ENCODE measurements around the gene TMTC2.

Gene TMTC2

DNA sequence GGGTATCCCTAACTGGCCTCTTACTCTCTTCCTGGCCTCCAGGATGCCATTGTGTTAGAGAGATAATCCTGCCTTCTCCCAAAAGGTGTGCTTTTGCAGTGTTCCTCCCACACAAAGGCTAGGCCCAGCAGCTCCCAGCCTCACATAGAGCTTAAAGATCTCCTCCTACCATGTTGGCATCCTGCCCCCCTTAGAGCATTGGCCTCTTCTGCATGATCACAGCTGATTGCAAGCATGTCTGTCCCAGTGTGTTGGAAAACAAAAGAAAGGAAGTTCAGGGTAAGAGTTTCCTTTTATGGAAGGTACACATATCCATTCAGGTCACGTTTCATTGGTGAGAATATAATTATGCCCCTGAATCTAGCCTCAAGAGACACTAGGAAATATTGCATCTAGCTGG, 405.4 kb downstream of the TMTC2 start:
- Histone ChIP-seq H2AK5ac (ENCODE audit: low read length) (no peak overlapping the region), H3K4me2 (ENCODE audit: low read length) (no peak overlapping the region), H4K12ac (ENCODE audit: low read depth, low read length) (no peak overlapping the region), H4K91ac (ENCODE audit: low read depth, low read length) (no peak overlapping the region), H3K27ac (ENCODE audit: low read depth, low read length) (no peak overlapping the region), H3K9me3 (ENCODE audit: insufficient read depth, low read depth, low read length) (no peaks in the 10 kb centered on the region), H3K36me3 (ENCODE audit: control insufficient read depth in 1 of 2, insufficient read depth in 2 of 2, low read length in 2 of 2) (peaks cover 0 to 2% of the 10 kb centered on the region in 2 experiments), H3K79me2 (ENCODE audit: control insufficient read depth, insufficient read depth, low read length, poor library complexity) (no peaks in the 10 kb centered on the region), H2BK120ac (ENCODE audit: insufficient read depth, low read length, poor library complexity) (no peak overlapping the region), H3K27me3 (ENCODE audit: insufficient read depth, low read length) (no peaks in the 10 kb centered on the region), H3K4me1 (ENCODE audit: control insufficient read depth in 1 of 2, insufficient read depth in 2 of 2, low read length in 2 of 2) (no peaks in the 10 kb centered on the region), H2BK5ac (ENCODE audit: low read depth, low read length, poor library complexity) (no peak overlapping the region), H4K8ac (ENCODE audit: low read depth, low read length) (no peak overlapping the region), H3K4ac (ENCODE audit: low read depth, low read length) (no peak overlapping the region), H3K23ac (ENCODE audit: low read length) (no peak overlapping the region), H2BK12ac (ENCODE audit: low read length) (no peak overlapping the region), H3K14ac (ENCODE audit: low read length) (no peak overlapping the region), H3K18ac (ENCODE audit: low read length) (no peak overlapping the region), H3K9ac (ENCODE audit: low read length) (no peak overlapping the region), H3K79me1 (ENCODE audit: low read length) (no peaks in the 10 kb centered on the region), H3K4me3 (ENCODE audit: low read depth, low read length) (no peak overlapping the region), H2AFZ (ENCODE audit: insufficient read depth, low read length, poor library complexity) (no peak overlapping the region)
- no peak for DNase-seq
- no CpG with 5 or more reads among the region's 1 CpG for WGBS (ENCODE audit: extremely low coverage, insufficient coverage, insufficient read length)

DNA sequence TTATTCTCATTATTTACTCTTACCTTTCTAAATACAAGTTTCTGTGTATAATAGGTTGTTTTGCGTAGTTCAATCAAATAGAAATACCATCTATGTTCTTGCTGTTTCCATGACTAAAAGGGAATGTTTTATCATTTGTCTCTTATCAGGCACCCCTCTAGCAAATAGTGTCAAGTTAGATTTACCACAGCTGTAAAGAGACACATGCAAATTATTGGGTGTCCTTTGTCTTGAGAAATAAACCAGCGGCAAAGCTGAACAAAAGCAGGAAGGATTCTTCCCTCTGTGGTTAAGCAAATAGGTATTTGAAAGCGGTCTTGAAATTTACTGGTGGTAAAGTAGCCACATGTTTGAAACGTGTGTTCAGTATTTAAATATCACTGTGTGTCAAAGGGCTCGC, 405.9 kb downstream of the TMTC2 start:
- H3K23ac ChIP-seq (ENCODE audit: low read length), result no peak overlapping the region
- no peak overlapping the region for H3K18ac ChIP-seq (ENCODE audit: low read length)
- no peak overlapping the region for H3K4ac ChIP-seq (ENCODE audit: low read depth, low read length)
- no peak overlapping the region for H2AFZ ChIP-seq (ENCODE audit: insufficient read depth, low read length, poor library complexity)
- H4K8ac ChIP-seq (ENCODE audit: low read depth, low read length), result no peak overlapping the region
- H3K79me2 ChIP-seq (ENCODE audit: control insufficient read depth, insufficient read depth, low read length, poor library complexity), result no peaks in the 10 kb centered on the region
- no peak overlapping the region for H3K4me2 ChIP-seq (ENCODE audit: low read length)
- H2BK12ac ChIP-seq (ENCODE audit: low read length), result no peak overlapping the region
- H4K91ac ChIP-seq (ENCODE audit: low read depth, low read length), result no peak overlapping the region
- no peak overlapping the region for H3K9ac ChIP-seq (ENCODE audit: low read length)
- DNase-seq, result no peak
- no peak overlapping the region for H3K14ac ChIP-seq (ENCODE audit: low read length)
- WGBS (ENCODE audit: extremely low coverage, insufficient coverage, insufficient read length), result no CpG with 5 or more reads among the region's 5 CpGs
- no peak overlapping the region for H2AK5ac ChIP-seq (ENCODE audit: low read length)
- no peak overlapping the region for H4K12ac ChIP-seq (ENCODE audit: low read depth, low read length)
- no peak overlapping the region for H2BK5ac ChIP-seq (ENCODE audit: low read depth, low read length, poor library complexity)
- no peaks in the 10 kb centered on the region for H3K4me1 ChIP-seq (ENCODE audit: control insufficient read depth in 1 of 2, insufficient read depth in 2 of 2, low read length in 2 of 2)
- H3K79me1 ChIP-seq (ENCODE audit: low read length), result no peaks in the 10 kb centered on the region
- H3K4me3 ChIP-seq (ENCODE audit: low read depth, low read length), result no peak overlapping the region
- H3K36me3 ChIP-seq (ENCODE audit: control insufficient read depth in 1 of 2, insufficient read depth in 2 of 2, low read length in 2 of 2), result peaks cover 0 to 2% of the 10 kb centered on the region in 2 experiments
- H2BK120ac ChIP-seq (ENCODE audit: insufficient read depth, low read length, poor library complexity), result no peak overlapping the region
- H3K27ac ChIP-seq (ENCODE audit: low read depth, low read length), result no peak overlapping the region
- no peaks in the 10 kb centered on the region for H3K27me3 ChIP-seq (ENCODE audit: insufficient read depth, low read length)
- no peaks in the 10 kb centered on the region for H3K9me3 ChIP-seq (ENCODE audit: insufficient read depth, low read depth, low read length)

DNA sequence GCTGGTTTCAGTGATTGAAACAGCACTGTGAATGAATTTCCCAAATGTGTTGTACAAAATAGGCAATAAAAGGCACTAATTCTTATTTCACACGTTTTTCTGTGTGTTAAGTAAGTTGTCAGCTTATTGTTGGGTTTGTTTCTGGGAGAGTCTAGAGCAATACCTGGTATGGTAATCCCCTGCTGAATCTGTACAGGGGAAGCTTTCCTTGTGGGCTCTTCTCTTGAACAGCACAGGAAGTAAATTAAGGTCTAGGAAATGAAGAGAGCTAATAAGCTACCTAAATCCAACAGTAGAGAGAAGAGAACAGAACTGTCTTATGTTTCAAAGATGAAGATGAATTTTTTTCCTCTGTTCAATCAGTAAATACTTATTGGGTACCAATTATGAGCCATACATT, 406.7 kb downstream of the TMTC2 start:
- no peak overlapping the region for H4K12ac ChIP-seq (ENCODE audit: low read depth, low read length)
- H3K23ac ChIP-seq (ENCODE audit: low read length), result no peak overlapping the region
- no peak overlapping the region for H2AFZ ChIP-seq (ENCODE audit: insufficient read depth, low read length, poor library complexity)
- H3K36me3 ChIP-seq (ENCODE audit: control insufficient read depth in 1 of 2, insufficient read depth in 2 of 2, low read length in 2 of 2), result peaks cover 0 to 2% of the 10 kb centered on the region in 2 experiments
- no peak for DNase-seq
- no peak overlapping the region for H3K4me2 ChIP-seq (ENCODE audit: low read length)
- no peak overlapping the region for H3K4ac ChIP-seq (ENCODE audit: low read depth, low read length)
- no CpG with 5 or more reads among the region's 1 CpG for WGBS (ENCODE audit: extremely low coverage, insufficient coverage, insufficient read length)
- H2BK120ac ChIP-seq (ENCODE audit: insufficient read depth, low read length, poor library complexity), result no peak overlapping the region
- no peak overlapping the region for H2BK12ac ChIP-seq (ENCODE audit: low read length)
- H3K79me1 ChIP-seq (ENCODE audit: low read length), result no peaks in the 10 kb centered on the region
- no peaks in the 10 kb centered on the region for H3K27me3 ChIP-seq (ENCODE audit: insufficient read depth, low read length)
- H3K79me2 ChIP-seq (ENCODE audit: control insufficient read depth, insufficient read depth, low read length, poor library complexity), result no peaks in the 10 kb centered on the region
- H3K4me3 ChIP-seq (ENCODE audit: low read depth, low read length), result no peak overlapping the region
- no peak overlapping the region for H4K8ac ChIP-seq (ENCODE audit: low read depth, low read length)
- no peak overlapping the region for H4K91ac ChIP-seq (ENCODE audit: low read depth, low read length)
- H3K14ac ChIP-seq (ENCODE audit: low read length), result no peak overlapping the region
- H3K9me3 ChIP-seq (ENCODE audit: insufficient read depth, low read depth, low read length), result no peaks in the 10 kb centered on the region
- H2AK5ac ChIP-seq (ENCODE audit: low read length), result no peak overlapping the region
- H3K18ac ChIP-seq (ENCODE audit: low read length), result no peak overlapping the region
- H3K27ac ChIP-seq (ENCODE audit: low read depth, low read length), result no peak overlapping the region
- no peak overlapping the region for H2BK5ac ChIP-seq (ENCODE audit: low read depth, low read length, poor library complexity)
- H3K9ac ChIP-seq (ENCODE audit: low read length), result no peak overlapping the region
- H3K4me1 ChIP-seq (ENCODE audit: control insufficient read depth in 1 of 2, insufficient read depth in 2 of 2, low read length in 2 of 2), result no peaks in the 10 kb centered on the region

DNA sequence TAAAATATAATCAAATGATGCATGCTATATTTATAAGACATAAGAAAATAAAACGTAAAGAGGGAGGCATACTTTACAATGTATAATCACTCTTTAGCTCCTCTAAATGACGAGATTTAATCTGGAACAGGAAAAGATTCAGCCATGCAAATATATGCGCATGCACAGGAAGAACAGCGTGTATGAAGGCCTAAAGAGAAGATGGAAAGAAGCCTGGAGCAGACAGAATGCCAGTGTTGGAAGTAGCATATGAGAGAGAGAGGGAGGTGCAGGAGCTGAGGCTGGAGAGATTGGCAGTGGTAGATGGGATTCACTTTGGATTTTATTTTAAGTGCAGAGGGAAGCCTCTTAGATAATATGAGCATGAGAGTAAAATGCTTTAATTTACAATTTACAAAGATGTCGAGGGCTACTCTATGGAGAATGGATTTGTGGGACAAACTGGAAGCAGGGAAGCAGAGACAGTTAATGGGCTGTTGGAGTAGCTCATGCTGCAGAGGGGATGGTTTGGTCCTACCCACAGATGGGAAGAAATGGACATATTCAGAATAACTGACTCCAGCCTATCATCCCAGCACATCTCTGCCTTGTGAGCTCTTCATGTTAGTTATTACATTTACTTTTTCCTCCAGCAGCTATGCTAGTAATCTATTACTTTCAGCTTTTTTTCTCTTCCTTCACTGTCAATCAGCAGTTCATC, 411.1 kb downstream of the TMTC2 start:
- Histone ChIP-seq H3K4ac (ENCODE audit: low read depth, low read length) (no peak overlapping the region), H4K91ac (ENCODE audit: low read depth, low read length) (no peak overlapping the region), H3K9me3 (ENCODE audit: insufficient read depth, low read depth, low read length) (no peaks in the 10 kb centered on the region), H3K27me3 (ENCODE audit: insufficient read depth, low read length) (no peaks in the 10 kb centered on the region), H3K23ac (ENCODE audit: low read length) (no peak overlapping the region), H4K12ac (ENCODE audit: low read depth, low read length) (no peak overlapping the region), H2BK5ac (ENCODE audit: low read depth, low read length, poor library complexity) (no peak overlapping the region), H2AFZ (ENCODE audit: insufficient read depth, low read length, poor library complexity) (no peak overlapping the region), H3K4me1 (ENCODE audit: control insufficient read depth in 1 of 2, insufficient read depth in 2 of 2, low read length in 2 of 2) (no peaks in the 10 kb centered on the region), H3K79me1 (ENCODE audit: low read length) (no peaks in the 10 kb centered on the region), H3K9ac (ENCODE audit: low read length) (no peak overlapping the region), H2BK120ac (ENCODE audit: insufficient read depth, low read length, poor library complexity) (no peak overlapping the region), H3K14ac (ENCODE audit: low read length) (no peak overlapping the region), H3K4me3 (ENCODE audit: low read depth, low read length) (no peak overlapping the region), H3K36me3 (ENCODE audit: control insufficient read depth in 1 of 2, insufficient read depth in 2 of 2, low read length in 2 of 2) (no peaks in the 10 kb centered on the region), H2BK12ac (ENCODE audit: low read length) (no peak overlapping the region), H3K79me2 (ENCODE audit: control insufficient read depth, insufficient read depth, low read length, poor library complexity) (no peaks in the 10 kb centered on the region), H2AK5ac (ENCODE audit: low read length) (no peak overlapping the region), H3K4me2 (ENCODE audit: low read length) (no peak overlapping the region), H3K18ac (ENCODE audit: low read length) (no peak overlapping the region), H3K27ac (ENCODE audit: low read depth, low read length) (no peak overlapping the region), H4K8ac (ENCODE audit: low read depth, low read length) (no peak overlapping the region)
- no peak for DNase-seq
- no CpG with 5 or more reads among the region's 5 CpGs for WGBS (ENCODE audit: extremely low coverage, insufficient coverage, insufficient read length)
